Ammon's horn (tissue), 1 donor: ENCODE data around the gene DROSHA.
A peak's percentile ranks its signal among the peaks of the same experiment; 100 is the strongest.
"Not testable (repeated sequence)": the region's sequence is repeated elsewhere in the genome, so short reads cannot be mapped to it uniquely, and the experiment has no call there.

Experiments used
- DNase-seq: peaks from one replicate; pipeline ENCODE4 v3.0.0-alpha.2; 2016; ENCODE audit warnings: low spot score

DROSHA gene

GRCh38 chr5:31531888-31532547 lies at the start of gene DROSHA, which contains the start of gene C5orf22:
Gene DROSHA (minus strand): TSS chr5:31532093. CDS start chr5:31529059, 3,034 bp downstream.
Gene C5orf22 (plus strand): TSS chr5:31532301. CDS start chr5:31532393, 92 bp downstream.
- peak; percentile 98 for DNase-seq

- DNase-seq: no peak
Measured at GRCh38 chr5:31579558-31579957, 47.7 kb upstream of the DROSHA start.

- no peak for DNase-seq
Measured at GRCh38 chr5:31577438-31577837, 45.5 kb upstream of the DROSHA start.

GRCh38 chr5:31574772-31575171 lies 42.9 kb upstream of the DROSHA start:
- DNase-seq: no peak

GRCh38 chr5:31573494-31574142 lies 41.7 kb upstream of the DROSHA start:
- no peak for DNase-seq

GRCh38 chr5:31569068-31569467 lies 37.2 kb upstream of the DROSHA start:
- no peak for DNase-seq

- no peak for DNase-seq
Measured at GRCh38 chr5:31568302-31568835, 36.5 kb upstream of the DROSHA start.

- DNase-seq: not testable (repeated sequence)
Measured at GRCh38 chr5:31566362-31566761, 34.5 kb upstream of the DROSHA start.

- DNase-seq: no peak
Measured at GRCh38 chr5:31563216-31563615, 31.3 kb upstream of the DROSHA start.

- no peak for DNase-seq
Measured at GRCh38 chr5:31561946-31562345, 30.1 kb upstream of the DROSHA start.

- DNase-seq: no peak
Measured at GRCh38 chr5:31559942-31560341, 28.0 kb upstream of the DROSHA start.

- no peak for DNase-seq
Measured at GRCh38 chr5:31556461-31556860, 24.6 kb upstream of the DROSHA start.

- DNase-seq: no peak
Measured at GRCh38 chr5:31554552-31554951, 22.7 kb upstream of the DROSHA start.

- DNase-seq: no peak
Measured at GRCh38 chr5:31553863-31554262, 22.0 kb upstream of the DROSHA start.

GRCh38 chr5:31551878-31552277 lies 20.0 kb upstream of the DROSHA start:
- no peak for DNase-seq

GRCh38 chr5:31549114-31549513 lies 17.2 kb upstream of the DROSHA start:
- DNase-seq: not testable (repeated sequence)

GRCh38 chr5:31537851-31538250 lies 6.0 kb upstream of the DROSHA start:
- no peak for DNase-seq

- no peak for DNase-seq
Measured at GRCh38 chr5:31537349-31537748, 5.5 kb upstream of the DROSHA start.

GRCh38 chr5:31536873-31537272 lies 5.0 kb upstream of the DROSHA start:
- DNase-seq: no peak

- DNase-seq: no peak
Measured at GRCh38 chr5:31534527-31535046, 2.7 kb upstream of the DROSHA start.

- DNase-seq: peak; percentile 45
Measured at GRCh38 chr5:31531543-31531887, 378 bp downstream of the DROSHA start.

GRCh38 chr5:31530541-31531265 lies 1.2 kb downstream of the DROSHA start:
- no peak for DNase-seq

GRCh38 chr5:31523041-31523440 lies 8.9 kb downstream of the DROSHA start:
- DNase-seq: no peak
